NOMO-1 treated with dmso at 0.1 percent for 144 hours (cell line): ENCODE results near the gene SLC14A1.
A peak's percentile ranks its signal among the peaks of the same experiment; 100 is the strongest.
"Not testable (repeated sequence)": the region's sequence is repeated elsewhere in the genome, so short reads cannot be mapped to it uniquely, and the experiment has no call there.

Experiments
- DNase-seq: peaks from one replicate; lab custom pipeline; 2025; ENCODE audit not compliant: unreplicated experiment; lab: John Stamatoyannopoulos, UW

Gene SLC14A1

DNA sequence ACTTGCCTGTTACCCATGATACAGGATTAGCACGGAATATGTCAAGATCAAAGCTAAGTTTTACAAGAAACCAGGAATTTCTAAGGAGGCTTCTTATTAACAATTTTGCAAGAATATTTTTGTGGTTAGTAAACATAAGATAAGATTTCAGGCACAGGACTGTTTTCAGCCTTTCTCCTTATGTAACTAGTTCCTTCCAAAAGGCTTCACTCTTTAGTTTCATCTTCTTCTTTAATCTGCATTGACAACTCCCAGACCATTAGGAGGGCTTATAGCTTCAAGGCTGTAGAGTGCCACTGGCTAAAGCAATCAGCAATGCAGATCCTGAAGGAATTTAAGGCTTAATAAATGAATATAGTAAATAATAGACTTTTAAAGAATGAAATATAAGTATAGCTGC is 29.3 kb downstream of the SLC14A1 start:
- no peak for DNase-seq

DNA sequence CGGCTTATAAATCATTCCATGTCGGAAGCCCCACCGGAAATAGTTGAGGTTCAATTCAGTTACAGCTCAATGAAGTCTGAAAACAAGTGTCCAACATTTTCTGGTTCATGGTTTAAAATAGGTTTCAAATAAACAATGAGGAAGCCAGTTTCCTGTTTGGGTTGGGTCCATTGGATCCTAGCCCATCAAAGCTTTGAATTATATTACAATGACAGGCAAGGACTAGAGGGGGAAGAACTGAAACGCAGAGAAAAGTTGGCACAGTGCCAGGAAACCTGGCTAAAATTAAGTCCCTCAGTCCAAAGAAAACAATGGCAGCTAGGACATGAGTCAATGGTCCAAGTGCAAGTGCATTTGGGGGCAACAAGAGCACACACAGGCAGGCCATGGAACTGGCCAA is 32.0 kb downstream of the SLC14A1 start:
- no peak for DNase-seq

DNA sequence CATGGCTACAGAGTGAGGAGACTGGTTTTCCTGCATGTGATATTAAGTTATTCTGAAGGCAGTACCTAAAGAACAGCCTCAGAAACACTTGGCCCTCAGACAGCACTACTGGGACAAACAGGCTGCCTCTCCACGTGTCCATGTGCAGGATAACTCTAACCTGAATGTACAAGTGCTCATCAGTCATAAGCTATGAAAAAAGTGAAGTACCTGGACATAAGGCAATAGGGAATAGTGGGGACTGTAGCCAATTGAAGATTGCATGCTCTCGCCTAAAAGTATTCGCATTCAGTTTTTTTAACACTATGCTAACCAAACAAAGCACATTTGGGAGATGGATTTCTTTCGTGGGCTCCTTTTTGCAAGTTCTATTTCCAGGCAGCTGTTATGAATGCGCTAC is 33.0 kb downstream of the SLC14A1 start:
- no peak for DNase-seq

DNA sequence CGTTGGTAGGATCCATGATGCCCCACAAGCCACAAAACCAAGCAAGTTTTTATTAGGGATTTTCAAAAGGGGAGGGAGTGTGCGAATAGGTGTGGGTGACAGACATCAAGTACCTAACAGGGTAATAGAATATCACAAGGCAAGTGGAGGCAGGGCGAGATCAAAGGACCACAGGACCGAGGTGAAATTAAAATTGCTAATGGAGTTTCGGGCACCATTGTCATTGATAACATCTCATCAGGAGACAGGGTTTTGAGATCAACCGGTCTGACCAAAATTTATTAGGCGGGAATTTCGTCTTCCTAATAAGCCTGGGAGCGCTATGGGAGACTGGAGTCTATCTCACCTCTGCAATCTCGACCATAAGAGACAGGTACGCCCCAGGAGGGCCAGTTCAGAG is 33.7 kb downstream of the SLC14A1 start:
- DNase-seq: not testable (repeated sequence)

DNA sequence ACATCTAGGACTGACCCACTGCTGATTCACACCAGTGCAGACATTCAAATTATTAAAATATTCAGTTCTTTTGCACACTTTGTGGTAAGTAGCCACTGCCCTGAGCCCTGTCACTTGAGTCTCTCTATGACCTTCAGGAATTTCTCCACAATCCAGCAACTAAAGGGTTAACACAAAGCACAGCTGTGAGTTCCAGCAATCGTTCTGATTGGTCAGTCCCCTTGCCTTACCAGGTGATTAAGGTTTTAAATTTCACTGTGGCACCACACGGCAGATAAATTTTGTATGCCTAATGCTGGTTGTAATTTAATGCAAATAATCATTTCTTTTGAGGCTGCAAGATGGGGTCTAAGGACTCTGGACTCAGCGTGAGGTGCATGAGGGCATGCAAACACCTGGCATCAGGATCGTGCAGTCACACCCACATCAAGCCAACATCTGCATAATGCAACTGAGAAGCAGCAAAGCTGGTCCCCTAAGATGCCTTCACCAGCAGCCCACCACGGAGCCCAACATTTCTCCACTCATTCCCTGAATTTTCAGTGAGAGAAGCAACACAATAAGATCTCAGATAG is 36.6 kb downstream of the SLC14A1 start:
- no peak for DNase-seq

DNA sequence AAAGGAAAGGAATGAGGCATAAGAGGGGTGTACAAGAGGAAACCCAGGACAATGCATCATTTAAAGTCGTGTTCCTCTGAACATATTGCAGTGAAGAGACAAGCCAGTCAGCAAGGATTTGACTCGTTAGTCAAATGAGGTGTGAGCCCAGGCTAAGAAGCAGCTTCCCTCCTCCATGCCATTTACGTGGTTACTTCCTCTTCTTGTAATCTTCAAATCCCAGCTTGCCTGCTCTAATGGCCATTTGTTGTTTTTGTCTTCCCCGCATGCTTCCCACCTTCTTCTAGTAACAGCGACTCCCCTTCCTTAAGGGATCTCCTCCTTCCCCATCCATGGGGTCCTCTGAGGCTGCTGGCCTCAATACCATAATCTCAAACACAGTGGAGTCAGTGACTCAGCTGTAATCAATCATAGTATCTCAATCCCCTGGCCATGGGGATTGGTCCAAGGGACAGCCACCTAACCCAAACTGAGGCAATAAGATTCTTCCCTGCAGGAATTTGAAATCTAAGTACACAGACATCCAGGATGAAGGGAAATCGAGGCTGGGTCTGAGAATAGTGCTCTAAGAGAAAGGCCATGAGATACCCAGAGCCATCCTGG is 37.6 kb downstream of the SLC14A1 start:
- peak; percentile 51 for DNase-seq

DNA sequence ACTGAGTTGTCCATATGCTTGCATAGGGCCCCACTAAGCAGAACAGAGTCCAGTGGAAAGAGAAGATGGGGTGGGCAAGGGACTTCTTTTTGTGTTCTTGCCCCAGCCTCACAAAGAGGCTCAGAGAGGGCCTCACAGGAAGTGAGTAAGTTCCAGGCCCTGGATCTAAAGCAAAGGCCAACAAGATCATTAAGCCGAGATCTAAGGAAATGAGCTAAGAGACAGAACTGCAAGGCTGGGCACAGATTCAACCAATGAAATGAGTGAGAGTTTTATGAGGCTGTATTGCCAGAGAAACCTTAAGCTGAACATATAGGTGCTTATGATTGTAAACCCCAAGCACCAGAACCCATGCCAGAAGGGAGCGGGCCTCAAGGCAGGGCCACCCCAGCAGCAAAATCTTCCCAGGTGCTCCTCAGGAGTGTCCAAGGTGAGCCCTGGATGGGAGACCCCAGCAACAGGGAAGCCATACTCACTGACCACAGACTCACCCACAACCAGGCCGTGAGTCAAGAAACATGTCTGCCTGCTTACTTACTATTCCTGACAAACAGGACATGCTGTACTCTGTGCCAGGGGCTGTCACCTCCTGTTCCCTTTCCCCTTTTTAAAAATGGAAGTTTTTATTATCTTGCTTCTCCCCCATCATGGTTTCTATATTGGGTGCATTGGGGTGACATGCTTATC is 40.2 kb downstream of the SLC14A1 start:
- peak; percentile 19 for DNase-seq

DNA sequence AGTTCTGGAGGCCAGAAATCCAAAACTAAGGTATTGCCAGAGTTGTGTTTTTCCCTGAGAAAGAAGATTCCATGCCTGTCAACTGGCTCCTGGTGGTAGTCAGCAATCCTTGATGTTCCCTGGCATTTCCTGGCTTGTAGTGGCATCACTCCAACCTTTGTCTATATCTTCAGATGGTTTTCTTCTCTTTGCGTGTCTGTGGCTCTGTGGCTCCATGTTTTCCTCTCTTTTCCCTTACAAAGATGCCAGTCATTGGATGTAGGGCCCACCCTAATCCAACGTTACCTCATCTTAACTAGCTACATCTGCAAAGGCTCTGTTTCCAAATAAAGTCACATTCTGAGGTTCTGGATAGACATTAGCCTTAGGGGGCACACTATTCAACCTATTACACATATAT is 41.8 kb downstream of the SLC14A1 start:
- DNase-seq: no peak

DNA sequence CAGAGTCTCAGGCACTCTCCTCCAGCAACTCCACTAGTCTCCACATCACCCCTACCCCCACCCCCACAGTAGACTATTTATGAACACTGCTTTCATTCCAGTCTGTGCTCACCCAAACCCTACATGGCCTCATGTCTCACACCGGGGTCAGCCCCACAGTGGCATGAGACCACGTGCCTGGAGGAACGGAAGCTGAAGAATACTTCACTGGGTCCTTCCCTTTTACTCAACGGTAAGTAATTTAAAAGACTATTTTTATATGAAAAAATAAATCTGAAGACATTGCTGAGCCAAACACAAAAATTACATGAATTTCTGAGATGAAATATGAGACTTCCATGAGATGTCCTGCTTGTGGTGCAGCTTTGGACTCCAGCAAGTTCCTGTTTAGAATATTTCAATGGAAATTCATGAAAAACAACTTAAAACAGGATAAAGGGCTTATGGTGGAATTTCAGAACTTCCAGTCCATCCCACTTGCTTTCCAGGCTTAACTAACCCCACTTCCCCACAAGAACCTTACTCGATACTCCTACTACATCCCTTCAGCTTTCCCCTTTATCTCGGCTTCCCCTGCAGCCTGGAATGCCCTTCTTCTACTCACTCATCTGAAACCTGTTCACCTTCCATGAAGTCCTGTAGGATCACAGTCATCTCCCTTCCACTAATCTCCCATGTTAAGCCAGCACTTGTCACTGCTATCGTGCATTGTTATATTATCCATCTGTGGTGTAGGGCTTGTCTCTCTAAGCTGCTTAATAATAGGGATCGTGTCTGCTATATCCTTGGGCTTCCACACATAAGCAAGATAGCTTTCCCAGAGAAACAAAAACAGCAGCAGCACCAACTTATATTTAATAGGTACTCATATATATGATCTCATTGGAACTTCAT is 47.9 kb downstream of the SLC14A1 start:
- DNase-seq: no peak

DNA sequence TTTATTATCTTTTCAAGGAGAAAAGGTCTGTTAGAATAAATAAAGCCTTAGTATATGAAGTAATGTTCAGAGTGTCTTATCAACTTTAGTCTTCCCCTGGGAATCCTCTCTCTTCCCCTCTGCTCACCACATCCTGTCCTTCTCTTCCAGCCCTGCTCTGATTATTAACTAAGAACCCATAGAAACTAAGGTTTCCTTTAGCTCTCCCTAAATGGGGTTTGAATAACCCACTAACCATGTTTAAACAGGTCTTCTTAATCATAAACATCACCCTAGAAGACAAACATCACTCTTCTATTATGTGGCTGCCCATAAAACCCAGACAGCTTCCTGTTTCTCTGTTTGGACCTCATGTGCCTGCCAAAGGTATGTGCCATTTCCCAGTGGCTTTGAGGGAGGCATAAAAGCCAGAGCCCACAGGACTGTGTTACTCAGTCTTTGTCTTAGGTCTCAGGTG is 50.1 kb downstream of the SLC14A1 start:
- DNase-seq: no peak

DNA sequence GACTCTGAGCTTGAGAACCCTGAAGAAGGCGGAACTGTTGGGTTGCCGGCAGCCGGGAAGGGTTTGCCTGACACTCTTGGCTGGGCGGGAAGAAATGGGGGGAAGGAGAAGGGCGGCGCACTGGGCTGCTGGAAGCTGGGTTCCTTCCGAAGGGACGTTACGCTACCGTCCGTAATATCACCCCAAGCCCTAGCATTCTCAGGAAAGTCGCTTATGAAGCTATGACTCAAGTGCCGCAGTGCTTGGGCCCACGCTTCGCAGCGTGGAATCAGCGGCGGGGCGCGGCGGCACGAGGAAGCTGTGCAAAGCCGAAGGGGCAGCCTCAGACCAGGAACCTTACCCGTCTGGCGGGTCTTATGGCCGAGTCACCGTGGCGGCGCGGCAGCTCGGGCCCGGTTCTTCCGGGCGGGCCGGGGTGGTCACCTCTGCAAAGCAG is 51.3 kb downstream of the SLC14A1 start:
- peak; percentile 62 for DNase-seq

DNA sequence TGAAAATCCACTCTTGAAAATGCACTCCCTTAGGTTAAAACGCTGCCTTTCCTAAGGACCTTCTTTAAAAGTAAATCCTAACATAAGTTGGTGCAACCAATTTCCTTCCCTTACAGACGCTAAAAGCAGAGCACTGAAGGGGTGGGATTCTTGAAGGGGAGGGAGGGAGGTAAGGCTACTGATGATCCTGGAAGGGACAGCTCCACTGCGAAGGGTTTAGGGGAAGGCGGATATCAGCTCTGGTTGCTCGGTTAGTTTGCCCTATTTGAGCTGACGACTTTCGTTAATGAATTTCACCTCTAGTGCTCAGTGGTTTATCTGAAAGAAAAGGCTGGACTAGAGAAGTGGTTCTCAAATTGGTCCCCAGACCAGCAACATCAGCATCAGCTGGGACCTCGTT is 51.8 kb downstream of the SLC14A1 start:
- no peak for DNase-seq

DNA sequence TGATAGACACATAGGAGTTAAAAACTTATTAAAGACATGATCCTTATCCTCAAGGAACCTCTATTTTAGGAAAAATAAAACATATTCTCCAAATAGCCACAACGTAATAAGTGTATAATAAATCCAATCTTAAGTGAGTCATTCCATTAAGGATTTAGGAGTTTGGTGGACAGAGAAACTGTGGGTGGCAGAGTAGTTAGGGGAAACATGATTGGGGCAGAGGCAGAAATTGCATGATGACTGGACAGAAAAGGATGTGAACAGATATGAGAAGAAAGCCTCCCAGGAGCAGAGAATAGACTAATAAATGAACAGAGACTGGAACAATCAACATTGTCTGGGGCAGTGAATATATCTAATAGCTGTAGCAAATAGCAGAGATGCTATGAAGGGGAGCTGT is 53.4 kb downstream of the SLC14A1 start:
- no peak for DNase-seq

DNA sequence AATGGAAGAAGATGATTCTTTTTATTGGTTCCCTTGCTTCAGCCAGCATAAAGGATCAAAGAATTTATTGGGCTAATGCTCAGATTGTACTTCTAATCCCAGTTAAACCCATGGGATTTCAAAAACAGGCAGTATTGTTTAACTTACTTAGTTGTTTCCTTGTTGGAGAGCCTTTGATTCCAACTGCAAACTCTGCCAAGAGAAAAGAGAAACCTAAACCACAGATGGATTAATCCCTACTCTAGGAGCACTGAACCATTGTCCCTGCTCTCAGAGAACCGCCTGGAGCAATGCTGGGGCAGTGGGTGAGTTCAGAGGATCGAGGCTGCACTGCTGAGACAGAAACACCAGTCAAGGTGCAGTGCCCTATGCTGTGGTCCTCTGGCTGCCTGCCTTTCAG is 56.6 kb downstream of the SLC14A1 start:
- DNase-seq: no peak

DNA sequence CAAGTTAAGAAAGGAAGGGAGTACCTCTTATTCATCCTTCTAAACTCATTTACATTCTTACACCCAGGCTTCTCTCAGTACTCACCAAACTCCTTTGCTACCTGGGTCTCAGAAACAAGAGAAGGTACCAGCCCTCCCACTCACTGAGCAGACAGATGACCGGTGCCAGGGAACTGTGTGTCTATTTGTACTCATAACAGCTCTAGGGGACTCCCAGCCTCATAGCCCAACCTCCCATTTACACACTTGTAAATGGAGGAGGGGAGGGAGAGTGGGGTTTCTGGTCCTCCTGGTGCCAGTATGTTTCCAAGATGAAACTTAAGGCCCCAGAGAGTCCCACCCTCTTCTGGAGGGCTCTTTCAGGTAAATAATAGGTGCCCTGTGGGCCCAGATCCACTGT is 58.7 kb downstream of the SLC14A1 start:
- DNase-seq: no peak

DNA sequence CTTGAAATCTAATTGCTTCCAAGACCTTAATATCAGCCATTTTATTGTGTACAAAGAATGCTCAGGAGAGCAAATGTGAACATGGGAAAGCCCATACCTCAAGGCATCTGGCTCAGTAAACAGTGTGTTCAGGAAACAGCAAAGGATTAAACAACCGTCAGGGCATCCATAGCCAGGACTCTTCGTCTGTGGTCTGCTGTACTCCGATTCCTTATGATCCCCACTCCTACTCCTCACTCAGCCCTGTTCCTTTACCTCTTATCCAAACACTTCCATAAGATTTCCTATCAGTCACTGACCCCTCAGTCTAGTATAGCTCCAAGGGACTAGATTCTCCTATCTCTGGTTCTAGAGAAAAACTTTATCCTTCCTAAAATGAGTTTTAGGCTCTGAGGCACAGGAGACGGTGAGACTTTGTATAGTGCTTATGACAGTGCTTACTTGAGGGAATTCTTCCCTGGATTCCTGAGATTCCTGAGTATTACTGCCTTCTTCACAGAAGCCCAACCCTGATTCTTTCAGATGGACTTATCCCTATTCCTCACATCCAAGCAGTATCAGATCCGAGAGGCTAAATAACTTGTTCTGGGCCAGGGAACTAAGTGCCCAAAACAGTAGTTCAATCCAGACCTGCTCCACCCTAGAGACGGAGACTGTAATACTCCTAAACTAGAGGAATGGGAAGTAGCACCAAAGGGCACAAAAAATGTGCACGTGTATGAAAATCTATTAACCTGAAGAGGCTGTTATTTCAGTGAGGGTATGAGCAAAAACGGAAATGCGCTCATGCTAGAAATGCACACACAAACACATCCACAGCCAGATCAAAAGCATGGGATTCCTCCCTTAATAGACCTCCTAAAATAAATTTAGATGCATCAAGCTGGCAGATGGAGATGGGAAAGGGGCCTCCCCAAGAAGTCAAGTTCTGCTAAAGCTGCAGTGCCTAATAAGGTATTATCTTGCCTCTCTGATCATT is 59.4 kb downstream of the SLC14A1 start:
- DNase-seq: no peak

DNA sequence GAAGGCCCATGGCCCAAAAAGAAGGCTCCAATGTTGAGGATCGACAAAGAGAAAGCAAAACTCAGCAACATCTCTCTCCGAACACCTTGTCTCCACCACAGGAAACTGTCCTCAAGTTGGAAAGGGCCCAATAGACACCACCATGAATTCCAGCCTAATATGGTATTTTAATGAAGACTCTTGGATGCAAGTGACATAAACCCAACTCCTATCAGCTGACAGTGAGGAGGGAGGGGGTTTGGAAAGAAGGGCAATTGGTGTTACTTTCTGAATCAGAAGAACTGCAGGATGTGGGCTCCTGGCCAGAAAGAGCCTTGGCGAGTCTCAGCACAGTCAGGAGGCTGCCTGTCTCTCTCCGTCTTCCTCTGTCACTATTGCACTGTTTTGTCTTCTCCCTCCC is 61.2 kb downstream of the SLC14A1 start:
- no peak for DNase-seq

DNA sequence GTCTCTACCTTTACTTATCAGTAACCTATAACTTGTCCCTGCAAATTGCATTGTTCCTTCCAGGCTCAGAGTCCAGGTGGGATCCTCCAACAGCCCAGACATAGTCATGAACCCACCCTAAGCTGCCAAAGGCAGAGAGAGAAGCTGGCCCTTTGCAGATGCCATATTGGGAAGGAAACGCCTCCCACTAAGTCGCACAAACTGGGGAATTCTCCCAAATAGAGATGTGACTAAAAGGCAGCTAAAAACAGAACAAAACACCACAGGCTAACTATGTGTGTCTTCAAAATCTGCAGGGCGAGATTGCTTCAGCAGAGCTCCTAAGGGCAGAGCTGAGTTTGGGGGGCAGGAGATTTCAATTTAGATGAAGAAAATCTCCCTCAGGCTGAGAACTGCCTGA is 63.0 kb downstream of the SLC14A1 start:
- DNase-seq: no peak

DNA sequence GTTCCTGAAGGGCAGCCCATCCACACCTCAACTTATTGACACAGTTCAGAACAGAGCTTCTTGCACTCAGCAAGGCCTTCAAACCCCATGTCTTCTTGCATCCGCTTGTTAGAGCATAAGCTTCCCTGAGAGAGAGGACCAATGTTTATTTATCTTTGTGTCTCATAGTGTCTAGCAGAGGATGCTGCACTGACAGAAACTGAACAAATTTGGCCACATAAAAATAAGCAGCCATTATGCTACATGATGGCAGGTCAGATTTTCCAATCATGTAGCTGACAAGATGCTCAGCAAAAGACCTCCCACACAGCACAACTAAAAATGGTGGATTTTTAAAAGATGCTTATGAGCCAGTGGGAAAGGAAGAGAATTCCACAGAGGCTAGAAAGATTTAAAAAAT is 63.4 kb downstream of the SLC14A1 start:
- no peak for DNase-seq

DNA sequence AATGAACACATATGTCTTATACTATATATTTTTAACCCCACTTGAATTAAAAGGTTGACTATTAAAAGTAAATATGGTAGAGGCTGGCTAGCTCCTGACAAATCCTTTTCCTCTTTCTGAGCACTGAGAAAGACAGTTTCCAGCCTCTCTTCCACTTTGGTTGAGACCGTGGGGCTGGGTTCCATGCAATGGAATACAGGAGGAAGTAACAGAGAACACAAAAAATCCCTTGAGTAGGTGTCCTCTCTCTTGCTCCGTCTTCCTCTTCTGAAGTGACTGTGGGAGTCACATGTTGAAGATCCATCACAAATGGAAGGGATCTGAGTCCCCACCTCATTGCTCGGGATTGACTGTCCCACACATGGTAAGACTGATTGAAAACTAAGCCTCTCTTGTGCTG is 64.9 kb downstream of the SLC14A1 start:
- DNase-seq: no peak
